Loucy (cell line): ENCODE results near the gene FOXL3.

Source experiments
- CTCF ChIP-seq: fragments of 200-600 bp; sonication (generic); conservative IDR thresholded peaks from 2 replicates; pipeline ENCODE4 v1.5.1; 2014; ENCODE audit warnings: mild to moderate bottlenecking, antibody characterized with exemption, low read length
- EZH2phosphoT487 ChIP-seq: fragments of 200-600 bp; IDR thresholded peaks from 2 replicates; pipeline ENCODE4 v1.6.1; 2018; ENCODE audit warnings: antibody characterized with exemption, mild to moderate bottlenecking, moderate library complexity, borderline replicate concordance

DNA sequence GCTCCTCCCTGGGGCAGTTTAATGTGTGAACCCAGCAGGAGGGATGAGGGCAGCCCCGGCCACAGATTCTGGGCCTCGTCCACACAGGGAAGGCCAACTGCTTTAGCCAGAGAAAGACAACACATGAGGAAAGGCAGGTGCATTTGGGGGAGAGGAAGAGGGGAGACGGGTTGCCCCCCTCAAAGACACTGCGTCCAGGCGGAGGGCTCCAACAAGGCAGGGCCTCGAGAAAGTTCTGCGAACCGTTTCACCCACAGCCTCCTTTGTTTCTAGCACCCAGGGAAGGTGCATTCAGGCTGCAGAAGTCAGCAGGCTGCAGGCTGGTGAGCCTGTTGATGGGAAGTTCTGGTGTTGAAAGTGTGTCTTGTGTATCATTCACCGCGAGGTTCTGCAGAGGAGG, 10.1 kb downstream of the FOXL3 start:
- TF ChIP-seq CTCF (no peak), EZH2phosphoT487 (no peak)
